NT2/D1 (cell line): Measurements from ENCODE around the gene SPPL3.

Source experiments
- SUZ12 ChIP-seq: IDR thresholded peaks from 2 replicates; pipeline ENCODE4 v1.6.1; 2011; ENCODE audit not compliant: insufficient read length, insufficient read depth; ENCODE audit errors: extremely low read depth
- YY1 ChIP-seq: IDR thresholded peaks from 2 replicates; pipeline ENCODE4 v1.6.1; 2011; ENCODE audit not compliant: insufficient read length, insufficient read depth
- ZNF274 ChIP-seq: IDR thresholded peaks from 2 replicates; pipeline ENCODE4 v1.6.1; 2011; ENCODE audit warnings: mild to moderate bottlenecking, low read depth, low read length

GRCh38 chr12:120734210-120734609 lies 169.9 kb downstream of the SPPL3 start:
- no peak for TF ChIP-seq YY1
- TF ChIP-seq SUZ12 = no peak
- no peak for TF ChIP-seq ZNF274
